NCI-H1694 treated with DMSO at 0.1 percent for 48 hours (cell line): ENCODE measurements around the gene ZFP1.

Experiments
- DNase-seq: peaks from one replicate; lab custom pipeline; 2025; lab: John Stamatoyannopoulos, UW

Gene ZFP1

GRCh38 chr16:75160386-75160785 is 12.1 kb downstream of the ZFP1 start:
- no peak for DNase-seq

DNA sequence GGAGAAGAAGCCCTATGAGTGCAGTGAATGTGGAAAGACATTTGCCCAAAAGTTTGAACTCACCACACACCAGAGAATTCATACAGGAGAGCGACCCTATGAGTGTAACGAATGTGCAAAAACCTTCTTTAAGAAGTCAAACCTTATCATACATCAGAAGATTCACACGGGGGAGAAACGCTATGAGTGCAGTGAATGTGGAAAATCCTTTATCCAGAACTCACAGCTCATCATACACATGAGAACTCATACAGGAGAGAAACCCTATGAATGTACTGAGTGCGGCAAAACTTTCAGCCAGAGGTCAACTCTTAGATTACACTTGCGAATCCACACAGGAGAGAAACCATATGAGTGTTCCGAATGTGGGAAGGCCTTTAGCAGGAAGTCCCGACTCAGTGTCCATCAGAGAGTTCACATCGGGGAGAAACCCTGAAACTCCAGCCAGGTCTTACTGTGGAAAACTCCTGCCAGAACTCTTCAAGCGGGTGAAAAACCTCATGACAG is 21.6 kb downstream of the ZFP1 start:
- DNase-seq = no peak

DNA sequence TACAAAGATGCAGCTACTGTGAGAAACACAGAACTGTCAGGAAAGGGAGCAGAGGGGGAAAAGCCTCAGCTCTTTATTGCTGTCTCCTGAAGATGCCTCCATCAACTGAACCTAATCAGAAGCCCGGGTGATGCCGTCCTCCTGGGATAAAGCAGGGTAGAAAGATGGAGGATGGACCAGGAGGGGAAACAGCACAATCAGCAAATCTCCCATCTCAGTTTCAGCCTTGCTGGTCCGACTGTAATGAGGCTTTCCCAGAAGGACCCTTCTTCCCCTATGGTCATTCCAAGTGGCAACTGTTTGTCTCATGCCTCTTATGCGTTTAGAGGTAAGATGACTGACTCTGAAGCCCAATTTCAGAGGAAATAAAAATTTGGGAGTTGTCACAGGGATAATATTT is 24.3 kb downstream of the ZFP1 start:
- DNase-seq = no peak

DNA sequence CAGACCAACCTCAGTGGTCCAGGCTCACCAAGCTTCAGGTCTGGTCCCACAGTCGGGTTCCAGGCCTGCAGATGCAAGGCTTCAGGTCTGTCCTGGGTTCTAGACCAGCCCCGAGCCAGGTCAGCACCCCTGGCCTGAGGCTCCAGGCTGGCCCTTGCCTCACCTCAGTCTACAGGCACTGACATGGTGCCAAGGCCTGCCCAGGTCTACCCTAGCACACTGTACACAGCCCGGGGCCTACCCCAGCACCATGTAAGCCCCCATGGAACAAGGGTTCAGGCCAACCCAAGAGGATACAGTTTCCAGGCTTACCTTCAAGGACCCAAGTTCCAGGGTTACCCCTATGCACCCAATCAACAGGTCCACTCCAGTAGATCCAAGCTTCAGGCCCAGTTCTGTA is 26.8 kb downstream of the ZFP1 start:
- no peak for DNase-seq

GRCh38 chr16:75176926-75177325 is 28.6 kb downstream of the ZFP1 start:
- DNase-seq = no peak

DNA sequence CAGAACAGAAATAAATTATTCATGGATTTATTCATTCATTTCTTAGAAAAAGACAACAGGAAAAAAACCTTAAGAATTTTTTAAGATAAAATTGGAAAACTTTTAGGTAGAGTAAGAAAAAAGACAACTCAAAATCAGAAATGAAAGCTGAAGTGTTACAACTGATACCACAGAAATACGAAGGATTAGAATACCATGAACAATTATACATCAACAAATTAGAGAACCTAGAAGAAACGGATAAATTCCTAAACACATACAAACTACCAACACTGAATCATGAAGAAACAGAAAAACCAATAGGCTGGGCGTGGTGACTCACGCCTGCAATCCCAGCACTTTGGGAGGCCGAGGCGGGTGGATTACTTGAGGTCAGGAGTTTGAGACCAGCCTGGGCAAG is 30.9 kb downstream of the ZFP1 start:
- no peak for DNase-seq

GRCh38 chr16:75181630-75182029 is 33.3 kb downstream of the ZFP1 start:
- DNase-seq = no peak

DNA sequence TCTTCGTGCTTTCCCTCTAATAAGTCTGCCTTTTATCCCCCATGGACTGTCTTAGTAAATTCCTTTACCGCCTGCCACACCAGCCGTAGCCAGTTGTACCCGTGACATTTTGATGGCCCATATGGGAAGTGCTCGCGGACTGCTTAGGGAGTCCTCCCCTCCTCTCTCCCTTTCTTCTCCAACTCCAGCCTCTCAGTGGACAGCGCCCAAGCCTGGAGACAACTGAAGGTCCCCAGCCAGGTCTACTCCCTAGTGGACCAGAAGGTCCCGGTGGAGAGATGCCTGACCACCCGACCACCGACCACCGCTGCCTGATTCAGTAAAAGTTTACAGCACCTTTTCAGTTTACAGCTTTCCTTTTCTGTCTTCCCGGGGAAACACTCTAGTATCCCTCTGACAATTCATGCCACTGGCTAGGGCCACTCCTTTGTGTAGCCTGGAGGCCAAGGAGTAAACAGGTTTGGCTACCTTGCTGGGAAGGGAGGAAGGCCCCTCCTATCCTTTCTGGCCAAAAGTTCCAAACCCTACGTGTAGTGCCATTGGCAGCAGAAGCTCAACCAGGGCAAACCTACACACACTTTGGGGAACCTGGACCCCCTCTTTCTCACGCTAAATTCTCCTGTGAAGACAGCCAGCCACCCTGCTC is 40.6 kb downstream of the ZFP1 start:
- no peak for DNase-seq

GRCh38 chr16:75189638-75190245 is 41.4 kb downstream of the ZFP1 start:
- no peak for DNase-seq

- no peak for DNase-seq
These were observed 44.4 kb downstream of the ZFP1 start for GRCh38 chr16:75192606-75193264.

GRCh38 chr16:75193265-75193650 is 44.9 kb downstream of the ZFP1 start:
- DNase-seq = no peak

DNA sequence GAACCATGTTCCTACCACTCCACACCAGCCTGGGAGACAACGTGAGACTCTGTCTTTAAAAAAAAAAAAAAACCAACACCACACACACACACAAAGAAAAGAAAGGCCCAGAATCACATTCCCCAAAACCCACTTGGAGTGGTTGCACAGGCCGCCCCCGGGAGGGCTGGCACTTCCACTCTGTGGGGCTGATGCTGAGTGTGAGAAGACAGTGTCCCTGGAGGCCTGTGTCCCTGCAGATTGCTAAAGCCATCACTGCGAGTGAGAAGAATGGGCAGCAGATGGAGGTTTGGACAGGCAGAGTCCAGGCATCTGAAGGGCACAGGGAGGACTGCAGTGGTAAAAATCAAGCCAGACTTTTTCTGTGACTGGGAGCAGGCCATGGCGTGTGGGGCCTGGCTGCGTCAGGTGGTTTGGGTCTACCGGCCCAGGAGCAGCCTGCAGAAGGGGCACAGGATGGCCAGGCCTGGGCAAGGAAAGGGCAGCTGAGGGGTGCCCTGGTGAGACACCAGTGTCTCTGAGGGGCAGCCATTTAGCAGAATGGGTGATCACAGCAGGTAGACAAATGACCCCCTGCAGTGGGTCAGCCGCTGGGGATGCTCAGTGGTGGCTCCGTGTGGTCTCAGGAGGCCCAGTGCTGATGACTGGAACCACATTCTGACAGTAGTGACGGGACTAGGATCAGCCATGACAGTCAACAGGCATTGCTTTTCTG is 45.6 kb downstream of the ZFP1 start:
- no peak for DNase-seq

- DNase-seq = no peak
These were observed 47.8 kb downstream of the ZFP1 start for GRCh38 chr16:75195811-75196790.

DNA sequence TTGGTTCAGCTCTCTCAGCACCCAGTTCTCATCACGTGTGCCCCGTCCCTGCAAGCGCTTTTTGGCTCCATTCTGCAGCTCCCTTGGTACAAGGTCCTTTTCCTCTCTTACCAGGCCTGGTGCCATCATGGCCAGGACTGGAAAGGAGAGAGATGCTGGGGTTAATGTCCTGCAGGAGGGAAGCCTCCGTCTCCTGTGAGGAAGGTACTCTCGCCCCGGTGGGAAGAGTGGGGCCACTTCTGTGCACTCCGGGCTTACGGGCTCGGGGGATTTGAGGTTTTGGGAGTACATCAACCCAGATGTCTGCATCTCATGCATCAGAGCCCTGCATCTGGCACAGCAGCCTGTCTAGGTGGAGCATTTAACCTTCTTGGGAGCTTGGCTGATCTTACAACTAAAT is 48.5 kb downstream of the ZFP1 start:
- DNase-seq = no peak

GRCh38 chr16:75197522-75198134 is 49.3 kb downstream of the ZFP1 start:
- no peak for DNase-seq

- DNase-seq = no peak
These were observed 49.8 kb downstream of the ZFP1 start for GRCh38 chr16:75198135-75198600.

DNA sequence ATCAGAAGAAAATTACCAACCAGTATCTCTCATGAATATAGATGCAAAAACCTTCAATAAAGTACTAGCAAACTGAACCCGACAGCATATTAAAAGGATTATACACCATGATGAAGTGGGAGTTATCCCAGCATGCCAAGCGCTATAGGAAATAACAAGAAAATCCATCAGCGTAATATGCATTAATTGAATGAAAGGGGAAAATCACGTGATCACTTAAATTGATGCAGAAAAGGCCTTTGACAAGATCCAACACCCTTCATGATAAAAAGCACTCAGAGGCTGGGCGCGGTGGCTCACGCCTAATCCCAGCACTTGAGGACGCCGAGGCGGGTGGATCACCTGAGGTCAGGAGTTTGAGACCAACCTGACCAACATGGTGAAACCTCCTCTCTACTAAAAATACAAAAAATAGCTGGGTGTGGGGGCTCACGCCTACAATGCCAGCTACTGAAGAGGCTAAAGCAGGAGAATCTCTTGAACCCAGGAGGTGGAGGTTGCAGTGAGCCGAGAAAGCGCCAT is 53.8 kb downstream of the ZFP1 start:
- no peak for DNase-seq

DNA sequence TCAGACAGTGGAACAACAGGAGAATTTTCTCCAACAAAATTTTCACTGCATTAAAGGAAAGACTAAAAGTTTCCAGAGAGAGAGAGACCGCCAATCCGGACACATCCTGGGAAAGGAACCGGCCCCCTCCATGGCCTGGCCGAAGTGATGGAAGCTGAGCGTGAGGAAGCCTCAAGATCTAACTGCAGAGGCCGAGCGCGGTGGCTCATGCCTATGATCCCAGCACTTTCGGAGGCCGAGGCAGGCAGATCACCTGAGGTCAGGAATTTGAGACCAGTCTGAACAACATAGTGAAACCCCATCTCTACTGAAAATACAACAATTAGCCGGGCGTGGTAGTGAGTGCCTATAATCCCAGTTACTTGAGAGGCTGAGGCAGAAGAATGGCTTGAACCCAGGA is 54.8 kb downstream of the ZFP1 start:
- no peak for DNase-seq

DNA sequence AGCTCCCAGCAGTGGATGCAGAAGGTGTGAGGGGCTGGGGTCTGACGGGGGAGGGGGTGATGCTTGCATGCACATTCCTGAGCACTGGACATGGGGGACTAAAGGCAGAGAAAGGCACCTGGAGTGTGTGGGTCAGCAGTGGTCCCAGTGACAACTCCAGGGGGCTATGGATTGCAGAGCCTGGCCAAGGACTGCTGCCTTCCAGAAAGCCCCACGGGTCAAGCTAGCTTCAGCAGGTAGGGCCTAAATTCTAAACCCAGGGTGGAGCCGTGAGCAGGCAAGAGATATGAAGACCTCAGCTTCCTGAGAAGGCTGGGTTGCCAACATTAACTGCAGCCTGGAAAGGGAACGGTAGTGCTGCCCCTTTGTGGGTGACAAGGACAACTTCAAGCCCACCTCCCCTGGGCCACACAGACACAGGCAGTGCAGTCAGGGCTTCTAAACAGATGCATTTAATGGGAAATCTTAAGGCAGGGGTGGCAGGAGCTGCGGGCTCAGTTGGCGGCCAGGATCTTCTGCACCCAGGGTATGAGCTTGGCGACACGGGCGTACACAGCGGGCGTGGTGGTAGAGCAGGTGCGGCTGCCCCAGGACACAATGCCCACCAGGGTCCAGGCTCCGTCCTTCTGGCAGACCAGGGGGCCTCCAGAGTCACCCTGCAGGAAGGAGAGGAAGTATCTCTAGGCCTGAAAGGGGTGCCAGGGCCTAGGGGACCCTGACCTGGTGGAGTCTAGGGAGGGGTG is 55.5 kb downstream of the ZFP1 start:
- DNase-seq = no peak

- DNase-seq = no peak
These were observed 56.1 kb downstream of the ZFP1 start for GRCh38 chr16:75204410-75204758.
